GM12864 (cell line): Measurements from ENCODE around the gene STX16.

Source experiments
- DNase-seq: peaks from one replicate; pipeline ENCODE4 v3.0.0-alpha.2; 2011; ENCODE audit warnings: low read depth
- H3K4me3 ChIP-seq: 2 replicates; pipeline ENCODE4 v1.5.1; 2011; ENCODE audit warnings: mild to moderate bottlenecking, low read depth, low read length, control low read depth
- TF ChIP-seq, protein P1 (sequence below): IDR thresholded peaks from 2 replicates; pipeline ENCODE4 v1.5.1; 2011; ENCODE audit warnings: low read depth, mild to moderate bottlenecking, moderate library complexity, low read length, control low read depth, inconsistent platforms; ENCODE audit errors: missing control alignments

STX16 gene, protein sequence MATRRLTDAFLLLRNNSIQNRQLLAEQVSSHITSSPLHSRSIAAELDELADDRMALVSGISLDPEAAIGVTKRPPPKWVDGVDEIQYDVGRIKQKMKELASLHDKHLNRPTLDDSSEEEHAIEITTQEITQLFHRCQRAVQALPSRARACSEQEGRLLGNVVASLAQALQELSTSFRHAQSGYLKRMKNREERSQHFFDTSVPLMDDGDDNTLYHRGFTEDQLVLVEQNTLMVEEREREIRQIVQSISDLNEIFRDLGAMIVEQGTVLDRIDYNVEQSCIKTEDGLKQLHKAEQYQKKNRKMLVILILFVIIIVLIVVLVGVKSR

DNA sequence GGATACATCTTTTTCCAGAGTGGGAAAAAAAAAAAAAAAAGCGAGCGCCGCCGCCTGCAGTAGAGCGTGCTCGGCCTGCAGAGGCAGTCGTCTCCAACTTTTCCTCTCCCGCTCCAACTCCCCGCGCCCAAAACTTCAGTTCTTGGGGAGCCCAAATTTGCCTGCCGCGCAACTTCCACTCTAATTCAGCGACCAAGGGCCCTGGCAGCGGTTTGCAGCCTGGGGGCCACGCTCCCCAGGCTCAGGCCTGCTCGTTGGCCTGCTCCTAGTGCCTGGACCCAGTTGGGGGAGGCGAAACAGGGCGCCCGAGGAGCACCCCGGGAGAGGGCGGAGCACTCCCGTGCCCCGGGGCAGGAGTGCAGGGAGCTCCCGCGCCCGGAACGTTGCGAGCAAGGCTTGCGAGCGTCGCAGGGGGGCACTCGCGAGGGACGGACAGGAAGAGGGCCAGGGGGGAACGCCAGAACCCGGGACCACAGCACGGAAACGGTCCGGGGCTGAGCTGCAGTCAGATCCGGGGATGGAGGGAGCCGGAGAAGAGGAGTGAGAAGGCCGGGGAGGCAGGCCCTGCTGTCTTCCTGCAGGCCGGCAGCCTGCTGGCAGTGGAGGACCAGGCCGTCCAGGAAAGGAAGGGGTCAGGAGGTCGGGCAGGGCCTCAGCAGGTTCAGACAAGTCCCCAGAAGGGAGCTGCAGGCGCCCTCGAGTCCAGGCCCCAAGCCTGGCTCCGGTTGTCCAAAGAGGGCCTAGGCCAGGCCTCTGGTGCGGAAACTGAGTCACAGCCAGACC is at the start of gene STX16:
Gene STX16 (plus strand): TSS at position 508 of the 783 bp plus-strand sequence. CDS start 724 bp downstream, outside the sequence.
- H3K4me3 ChIP-seq: peak within 1 kb of the TSS; percentile 95
- TF ChIP-seq, protein P1, sequence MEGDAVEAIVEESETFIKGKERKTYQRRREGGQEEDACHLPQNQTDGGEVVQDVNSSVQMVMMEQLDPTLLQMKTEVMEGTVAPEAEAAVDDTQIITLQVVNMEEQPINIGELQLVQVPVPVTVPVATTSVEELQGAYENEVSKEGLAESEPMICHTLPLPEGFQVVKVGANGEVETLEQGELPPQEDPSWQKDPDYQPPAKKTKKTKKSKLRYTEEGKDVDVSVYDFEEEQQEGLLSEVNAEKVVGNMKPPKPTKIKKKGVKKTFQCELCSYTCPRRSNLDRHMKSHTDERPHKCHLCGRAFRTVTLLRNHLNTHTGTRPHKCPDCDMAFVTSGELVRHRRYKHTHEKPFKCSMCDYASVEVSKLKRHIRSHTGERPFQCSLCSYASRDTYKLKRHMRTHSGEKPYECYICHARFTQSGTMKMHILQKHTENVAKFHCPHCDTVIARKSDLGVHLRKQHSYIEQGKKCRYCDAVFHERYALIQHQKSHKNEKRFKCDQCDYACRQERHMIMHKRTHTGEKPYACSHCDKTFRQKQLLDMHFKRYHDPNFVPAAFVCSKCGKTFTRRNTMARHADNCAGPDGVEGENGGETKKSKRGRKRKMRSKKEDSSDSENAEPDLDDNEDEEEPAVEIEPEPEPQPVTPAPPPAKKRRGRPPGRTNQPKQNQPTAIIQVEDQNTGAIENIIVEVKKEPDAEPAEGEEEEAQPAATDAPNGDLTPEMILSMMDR: peak; percentile 60
- peak; percentile 84 for DNase-seq

DNA sequence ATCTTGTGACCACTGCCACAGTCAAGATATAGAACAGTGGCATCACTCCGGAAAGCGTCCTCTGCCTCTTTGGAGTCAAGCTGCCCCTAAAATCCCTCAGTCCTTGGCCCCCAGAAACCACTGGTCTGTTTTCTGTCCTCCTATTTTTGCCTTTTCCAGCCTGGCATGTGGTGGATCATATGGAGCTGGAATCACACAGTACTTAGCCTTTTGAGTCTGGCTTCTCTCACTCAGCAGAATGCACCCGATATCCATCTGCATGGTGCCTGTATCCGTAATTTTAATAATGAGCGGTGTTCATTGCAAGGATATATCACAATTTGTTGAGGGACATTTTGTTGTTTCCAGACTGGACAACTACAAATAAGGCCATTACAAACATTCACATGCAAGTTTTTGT is 49.0 kb upstream of the STX16 start:
- DNase-seq: no peak
- no peak overlapping the region for H3K4me3 ChIP-seq
- TF ChIP-seq, protein P1: no peak

DNA sequence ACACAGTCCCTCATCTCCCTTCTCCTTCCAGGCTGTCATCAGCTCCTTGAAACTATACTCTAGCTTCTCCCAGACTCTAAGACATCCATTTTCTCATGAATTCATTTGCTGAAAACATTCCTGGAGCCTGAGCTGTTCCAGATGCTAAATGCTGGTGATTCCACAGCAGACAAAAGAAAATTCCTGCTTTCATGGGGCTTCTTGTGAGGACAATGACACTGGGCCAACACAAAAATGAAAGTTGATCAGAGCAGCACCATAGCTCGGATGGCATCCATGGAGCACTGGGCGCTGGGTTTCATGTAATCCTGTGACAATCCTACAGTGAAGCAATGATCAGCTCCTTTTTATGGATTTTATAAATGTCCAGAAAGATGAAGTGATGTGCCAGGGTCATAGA is 47.4 kb upstream of the STX16 start:
- TF ChIP-seq, protein P1: no peak
- no peak for DNase-seq
- H3K4me3 ChIP-seq: no peak overlapping the region

DNA sequence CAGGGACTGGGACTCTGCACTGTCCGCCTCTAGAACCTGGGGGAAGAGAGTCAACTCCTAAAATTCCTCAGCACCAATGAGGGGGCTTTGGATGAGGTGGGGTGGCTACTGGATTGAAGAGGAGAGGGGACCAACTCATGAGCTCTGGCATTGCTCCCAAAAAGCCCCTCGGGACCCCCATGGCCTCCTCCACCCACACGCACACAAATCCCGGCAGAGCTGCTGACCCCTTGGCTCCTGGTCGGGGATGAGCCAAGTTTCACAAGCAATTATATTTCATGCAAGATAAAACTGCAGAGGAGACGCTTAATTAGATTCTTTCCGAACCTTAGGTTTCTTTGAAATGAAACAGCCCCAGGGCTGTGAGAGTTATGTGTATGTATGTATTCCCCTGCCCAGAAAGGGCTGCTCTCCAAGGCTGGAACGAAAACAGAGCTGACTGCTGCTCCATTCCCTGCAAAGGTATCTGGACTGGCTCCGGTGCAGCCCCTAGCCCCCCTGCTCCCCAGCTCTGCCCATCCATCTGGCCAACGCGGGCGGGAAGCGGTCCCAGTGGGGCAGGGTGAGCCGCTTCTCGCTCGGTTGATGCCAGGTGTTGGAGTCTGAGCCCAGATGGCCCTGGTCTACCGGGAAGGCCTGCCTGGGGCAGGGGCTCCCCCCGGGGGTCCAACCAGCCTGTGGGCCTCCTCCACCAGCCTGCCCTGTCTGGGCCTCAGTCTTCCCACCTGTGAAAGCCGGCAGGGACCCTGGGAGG is 46.8 kb upstream of the STX16 start:
- no peak overlapping the region for H3K4me3 ChIP-seq
- TF ChIP-seq, protein P1: no peak
- DNase-seq: no peak

DNA sequence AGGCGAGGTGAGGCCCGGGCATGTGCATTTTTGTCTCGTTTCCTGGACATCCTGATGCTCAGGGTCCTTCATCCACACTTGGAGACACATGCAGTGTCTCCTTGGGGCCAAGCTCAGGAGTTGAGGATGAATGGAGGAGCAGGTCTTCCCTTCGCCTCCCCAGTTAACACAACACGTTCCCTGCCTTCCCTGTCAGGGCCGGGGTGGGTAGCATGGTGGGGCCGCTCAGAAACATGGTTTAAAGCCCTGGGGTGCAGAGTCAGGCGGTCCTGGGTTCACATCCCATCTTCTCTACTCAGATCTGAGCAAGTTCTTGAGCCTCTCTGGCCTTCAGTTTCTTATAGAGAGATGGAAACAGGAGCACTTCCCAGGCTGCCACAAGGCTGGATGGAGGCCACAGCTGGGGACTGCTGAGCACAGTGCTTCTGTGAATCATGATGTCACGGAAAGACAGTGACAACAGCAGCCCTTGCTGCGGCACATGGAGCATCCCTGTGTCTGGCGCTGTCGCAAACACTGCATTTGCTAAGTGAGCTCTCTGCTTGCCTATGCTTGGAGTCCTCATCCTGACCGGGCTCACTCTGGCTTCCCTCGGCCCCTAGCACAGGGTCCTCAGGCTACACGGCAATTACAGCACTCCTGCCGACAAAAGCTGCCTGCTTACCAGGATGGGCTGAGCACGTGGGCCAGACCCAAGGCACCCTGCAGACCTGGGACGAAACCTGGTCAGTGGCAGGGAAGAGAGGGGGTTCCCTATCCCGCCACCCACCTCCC is 45.6 kb upstream of the STX16 start:
- no peak overlapping the region for H3K4me3 ChIP-seq
- TF ChIP-seq, protein P1: no peak
- no peak for DNase-seq

DNA sequence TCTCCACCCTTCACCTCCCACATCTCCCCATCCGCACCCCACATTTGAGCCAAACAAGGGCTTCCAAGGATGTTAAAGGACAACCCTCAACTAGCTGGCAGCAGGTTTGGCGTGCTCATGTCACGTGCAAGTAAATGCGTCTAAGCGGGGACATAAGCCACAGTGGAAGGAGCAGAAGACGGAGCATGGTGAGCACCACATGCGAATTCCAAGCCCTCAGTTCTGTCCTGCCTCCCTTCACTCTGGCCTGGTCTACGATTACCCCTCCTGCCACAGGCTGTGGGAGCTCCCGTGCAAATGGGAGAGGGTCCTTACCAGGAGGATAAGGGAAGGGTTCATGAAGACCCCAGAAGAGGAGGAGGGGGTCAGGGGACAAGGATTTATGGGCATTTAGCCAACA is 44.9 kb upstream of the STX16 start:
- no peak for DNase-seq
- TF ChIP-seq, protein P1: no peak

More for the DNA sequence above, 44.9 kb upstream of the STX16 start:
- no peak overlapping the region for H3K4me3 ChIP-seq
